Right renal pelvis (tissue), 4 donors: Measurements from ENCODE around the gene CPB1. TPM values are rescaled to one million over a fixed set of nuclear protein-coding genes. Genes with fewer than 3 reads are reported as not detected.
A peak's percentile ranks its signal among the peaks of the same experiment; 100 is the strongest.

Source experiments
- DNase-seq, 4 donors: peaks; one replicate each; pipeline ENCODE4 v3.0.0-alpha.2; 2013; ENCODE audit warnings: low read depth in 4 of 4, low spot score in 3 of 4, missing footprints in 1 of 4
- polyA plus RNA-seq, 4 donors: library from polyadenylated mRNA; unstranded; fragments of 120-200 nt; gene quantifications; one replicate each; pipeline ENCODE4 v1.2.1, GENCODE V29; 2013; ENCODE audit not compliant: insufficient read length in 4 of 4

CPB1 gene
- polyA plus RNA-seq, 4 donors, result 0.58 to 0.86 (median 0.60) TPM

DNA sequence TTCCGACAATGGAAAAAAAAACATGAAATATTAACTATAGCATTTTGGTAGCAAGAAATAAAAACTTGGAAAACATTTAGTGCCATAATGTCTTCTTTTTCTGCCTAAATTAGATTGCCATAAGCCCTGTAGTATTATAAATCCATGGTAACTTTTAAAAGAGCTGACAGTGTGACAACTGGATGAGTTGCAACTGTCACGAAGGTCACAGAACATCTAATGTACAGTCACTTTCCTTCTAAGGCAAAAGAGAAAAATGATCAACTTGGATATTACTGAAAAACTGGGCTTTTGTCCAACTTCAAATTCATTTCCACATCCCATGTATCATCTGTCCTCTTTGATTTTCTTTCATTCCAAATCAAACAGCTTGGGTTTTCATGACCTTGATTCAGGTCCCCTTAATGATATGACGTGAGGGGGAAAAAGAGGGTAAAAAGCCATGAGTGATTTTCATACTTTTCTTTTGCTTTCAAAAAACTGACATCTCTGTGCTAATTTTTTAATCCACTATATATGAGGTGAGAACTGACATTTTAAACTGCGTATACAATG is 602 bp downstream of the CPB1 start:
- no peak for DNase-seq

DNA sequence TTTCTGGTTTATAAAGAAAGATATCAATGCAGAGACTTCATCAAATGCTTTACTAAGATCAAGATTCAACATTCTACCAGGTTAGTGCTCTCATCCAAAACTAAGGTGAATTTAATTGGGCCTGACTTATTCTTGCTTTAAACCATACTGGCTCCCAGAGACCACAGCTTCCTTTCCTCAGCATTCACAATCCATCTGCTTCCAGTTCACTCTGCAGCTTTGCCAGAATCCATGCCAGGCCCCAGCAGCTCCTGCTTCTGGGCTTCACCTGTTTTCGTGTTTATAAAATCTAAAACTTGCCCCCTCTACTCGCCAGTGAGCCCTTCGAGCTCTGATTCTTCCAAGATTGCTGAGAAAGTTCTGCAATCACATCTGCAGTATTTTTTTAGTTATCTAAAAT is 2.3 kb downstream of the CPB1 start:
- no peak for DNase-seq

DNA sequence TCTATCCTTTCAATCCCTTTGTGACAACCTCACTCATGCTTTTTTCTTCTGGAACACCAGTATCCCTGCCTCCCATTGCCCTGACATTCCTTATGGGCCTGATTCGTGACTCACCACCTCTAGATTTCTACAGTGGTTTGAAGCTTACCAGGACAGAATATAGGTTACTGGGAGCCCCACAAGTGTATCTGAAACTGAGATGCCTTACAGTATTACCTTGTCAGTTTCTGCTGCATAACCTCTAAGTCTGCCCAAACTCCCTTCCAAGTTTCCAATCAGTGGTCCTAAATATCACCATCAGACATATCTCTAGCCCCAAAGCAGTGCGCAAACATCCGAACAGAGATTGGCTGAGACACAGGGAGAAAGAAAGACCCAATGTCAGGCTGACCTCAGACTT is 5.6 kb downstream of the CPB1 start:
- DNase-seq, result no peak

DNA sequence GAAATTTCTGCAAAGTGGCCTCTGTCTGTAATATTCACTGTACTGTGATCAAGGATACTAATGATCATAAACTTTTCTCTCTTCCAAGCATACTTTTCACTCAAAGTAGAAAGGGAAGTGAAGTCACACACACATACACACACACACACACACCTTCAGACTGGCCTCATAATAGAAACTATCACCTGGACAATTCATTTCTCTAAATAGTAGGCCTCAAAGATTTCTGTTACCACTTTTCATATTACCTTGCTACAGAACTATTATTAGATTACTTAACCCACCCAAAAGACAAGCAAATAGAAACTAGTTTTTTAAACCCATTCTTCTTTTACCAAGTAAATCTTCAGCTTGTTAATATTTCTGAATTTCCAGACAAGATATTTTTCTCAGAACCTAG is 12.2 kb downstream of the CPB1 start:
- DNase-seq, result no peak

DNA sequence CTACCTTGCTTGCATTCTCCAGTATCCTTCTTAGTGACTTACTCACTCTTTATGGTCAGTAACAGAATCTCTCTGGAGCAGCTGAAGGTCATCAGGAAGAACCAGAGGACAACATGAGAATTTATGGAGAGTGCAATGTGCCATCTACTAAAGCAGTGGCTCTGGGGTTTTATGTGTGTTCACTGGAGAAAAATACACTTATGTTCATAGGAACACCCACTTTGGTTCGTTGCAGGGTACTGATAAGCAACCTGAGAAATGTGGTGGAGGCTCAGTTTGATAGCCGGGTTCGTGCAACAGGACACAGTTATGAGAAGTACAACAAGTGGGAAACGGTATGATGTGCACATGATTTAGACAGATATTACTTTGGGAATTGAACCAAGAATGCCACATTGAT is 12.8 kb downstream of the CPB1 start:
- DNase-seq, result no peak

DNA sequence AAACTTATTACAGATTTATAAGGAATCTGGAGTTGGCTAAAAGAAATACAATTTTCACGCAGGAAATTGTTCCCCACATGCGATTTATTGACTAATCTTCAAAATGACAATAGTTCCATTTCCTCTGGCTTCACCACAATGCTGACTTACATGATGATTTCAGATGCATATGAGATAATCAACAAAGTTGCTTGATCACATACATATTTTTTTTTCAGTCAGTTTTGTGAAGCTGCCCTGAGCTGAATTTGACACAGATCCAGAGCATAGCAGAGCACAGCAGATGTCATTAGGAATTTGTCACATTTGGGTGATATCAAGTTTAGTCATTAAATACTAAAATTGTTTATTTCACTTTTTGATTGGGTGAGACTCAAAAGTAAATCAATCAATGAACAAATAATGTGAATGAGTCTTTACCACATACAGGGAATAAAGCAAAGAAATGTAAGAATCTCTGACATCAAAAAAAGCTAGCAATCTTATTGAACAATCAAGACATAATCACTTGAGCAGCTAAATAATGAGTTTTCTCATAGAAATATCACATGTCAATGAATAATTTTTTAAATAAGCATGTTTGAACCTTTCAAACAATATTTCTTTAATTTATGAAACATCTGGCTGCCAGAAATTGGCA is 18.3 kb downstream of the CPB1 start:
- DNase-seq, result no peak

DNA sequence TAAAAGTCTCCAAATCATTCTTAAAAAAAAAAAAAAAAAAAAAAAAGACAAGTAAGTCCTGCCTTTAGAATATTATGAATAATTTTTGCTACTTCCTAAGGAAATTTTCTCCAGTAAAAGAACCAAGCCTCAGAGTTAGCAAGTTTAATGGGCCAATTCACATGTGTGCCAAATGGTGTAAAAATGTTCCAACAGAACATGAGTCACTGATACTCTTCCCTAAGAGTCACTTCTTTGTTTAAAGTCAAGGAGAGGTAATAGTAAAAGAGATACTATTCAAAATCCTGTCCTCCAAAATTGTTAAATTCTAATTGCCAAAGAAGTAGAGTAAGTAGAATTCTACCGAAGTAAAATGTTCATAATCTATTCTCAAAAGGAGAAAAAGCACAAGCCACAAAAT is 19.7 kb downstream of the CPB1 start:
- no peak for DNase-seq

DNA sequence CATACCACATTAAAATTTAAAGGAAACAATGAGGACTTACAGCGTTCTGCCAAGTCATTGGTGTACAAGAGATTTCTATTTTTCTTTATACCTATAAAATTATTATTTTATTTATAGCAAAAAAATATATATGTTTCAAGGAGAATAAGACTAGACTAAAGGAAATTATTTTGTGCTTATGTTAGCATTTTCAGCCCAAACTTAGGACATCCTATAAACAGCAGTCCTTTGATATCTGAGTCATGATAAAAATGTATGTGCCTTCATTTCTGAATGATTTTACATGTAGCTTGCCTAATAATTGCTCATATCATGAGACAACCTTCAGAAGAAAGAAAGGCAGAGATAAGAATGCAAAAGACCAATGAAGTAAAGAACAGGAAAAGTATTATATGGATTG is 20.8 kb downstream of the CPB1 start:
- no peak for DNase-seq

DNA sequence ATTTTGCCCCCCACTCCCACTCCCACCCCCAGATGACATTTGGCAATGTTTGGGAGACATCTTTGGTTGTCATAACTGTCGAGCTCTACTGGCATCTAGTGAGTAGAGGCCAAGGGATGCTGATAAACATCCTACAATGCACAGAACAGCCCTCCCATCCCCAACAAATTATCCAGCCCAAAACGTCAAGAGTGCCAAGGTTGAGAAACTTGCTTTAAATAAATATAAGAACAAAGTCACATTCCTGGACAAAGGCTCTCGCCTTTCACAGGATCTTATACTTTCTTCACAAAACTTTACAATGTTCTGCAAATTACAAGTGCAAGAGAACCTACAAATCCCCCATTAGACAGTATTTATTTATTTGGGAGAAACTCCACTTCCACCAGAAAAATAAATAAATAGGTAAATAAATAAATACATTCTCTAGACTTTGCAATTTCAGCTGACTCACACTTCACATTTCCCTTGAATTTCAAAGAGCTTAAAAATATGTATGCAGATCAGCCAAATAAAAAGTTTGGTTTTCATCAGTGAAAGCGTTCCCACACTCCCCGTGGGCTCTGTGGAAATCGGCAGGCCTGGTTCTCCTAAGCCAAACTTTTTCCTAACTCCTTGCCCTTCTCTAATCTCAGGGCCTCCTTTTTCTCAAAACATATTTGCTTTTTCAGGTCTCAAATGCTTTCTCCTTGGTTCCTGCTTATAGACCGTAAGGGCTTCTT is 24.8 kb downstream of the CPB1 start:
- DNase-seq, result no peak

DNA sequence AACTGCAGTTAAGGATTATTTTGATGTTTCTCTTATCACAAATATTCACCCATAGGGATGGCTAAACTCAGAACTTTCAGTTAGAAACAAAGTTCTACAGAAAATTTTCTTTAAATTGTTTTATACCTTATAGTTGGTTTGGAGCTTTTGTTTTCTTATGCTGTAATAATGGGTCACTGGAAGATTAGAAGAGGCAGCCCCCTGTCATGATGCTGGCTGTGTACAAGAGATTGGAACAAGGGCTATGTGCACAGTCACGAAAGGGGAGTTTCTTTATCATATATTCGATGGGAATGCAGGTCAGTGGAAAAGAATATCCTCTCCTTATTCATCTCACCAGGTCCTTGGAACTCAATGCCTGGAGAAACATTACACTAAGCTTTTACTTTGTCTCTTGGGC is 25.5 kb downstream of the CPB1 start:
- no peak for DNase-seq

DNA sequence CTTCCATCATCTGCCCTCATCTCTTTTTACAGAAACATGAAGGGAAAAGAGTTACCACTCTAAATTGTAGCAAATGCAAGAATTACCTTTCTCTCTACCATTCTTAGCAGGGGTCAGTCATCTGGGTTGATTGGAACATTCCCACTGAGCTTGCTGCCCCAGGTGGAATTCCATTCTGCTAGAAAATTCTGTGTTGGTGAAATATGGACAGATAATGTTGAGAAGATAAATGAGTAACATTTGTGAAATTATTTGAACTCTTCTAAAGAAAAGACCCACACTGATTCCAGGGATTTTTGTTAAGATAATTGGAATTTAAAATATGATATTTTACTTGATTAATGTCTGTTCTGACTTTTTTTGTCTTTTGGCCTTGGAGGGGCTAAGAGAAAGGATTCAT is 26.4 kb downstream of the CPB1 start:
- no peak for DNase-seq

DNA sequence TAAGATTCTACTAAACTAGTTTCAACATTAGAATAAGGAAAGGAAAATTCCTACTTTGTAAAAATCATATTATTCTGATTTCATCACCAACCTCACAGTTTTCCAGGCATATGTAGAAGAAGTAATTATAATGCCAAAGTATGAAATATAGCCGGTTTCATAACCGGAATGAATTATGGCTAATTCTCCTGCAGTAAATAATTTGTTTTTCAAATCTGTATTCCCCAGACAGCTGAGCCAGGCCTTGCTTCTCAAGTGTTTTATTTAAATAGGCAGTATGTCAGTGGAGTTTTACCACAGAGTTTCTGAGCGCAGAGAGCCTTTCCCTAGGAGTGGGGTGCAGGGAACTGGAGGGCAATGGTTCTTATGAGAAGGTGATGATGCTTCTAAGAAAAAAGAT is 28.8 kb downstream of the CPB1 start:
- no peak for DNase-seq

DNA sequence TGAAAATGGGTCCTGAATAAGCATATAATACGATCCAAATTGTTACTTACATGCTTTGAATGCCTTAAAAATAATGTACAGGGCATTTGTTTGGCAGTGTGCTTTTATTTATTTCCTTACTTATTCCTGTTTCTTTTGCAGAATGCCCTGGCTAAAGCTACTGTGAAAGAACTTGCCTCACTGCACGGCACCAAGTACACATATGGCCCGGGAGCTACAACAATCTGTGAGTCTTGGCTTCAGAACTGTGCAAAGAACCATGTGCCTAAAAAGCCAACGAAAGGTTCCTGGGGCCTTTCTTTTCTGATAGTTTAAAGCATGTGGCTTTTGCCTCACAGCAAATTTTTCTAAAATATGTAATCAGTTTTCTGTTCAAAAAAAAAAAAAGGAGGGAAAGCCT is 29.7 kb downstream of the CPB1 start:
- no peak for DNase-seq

DNA sequence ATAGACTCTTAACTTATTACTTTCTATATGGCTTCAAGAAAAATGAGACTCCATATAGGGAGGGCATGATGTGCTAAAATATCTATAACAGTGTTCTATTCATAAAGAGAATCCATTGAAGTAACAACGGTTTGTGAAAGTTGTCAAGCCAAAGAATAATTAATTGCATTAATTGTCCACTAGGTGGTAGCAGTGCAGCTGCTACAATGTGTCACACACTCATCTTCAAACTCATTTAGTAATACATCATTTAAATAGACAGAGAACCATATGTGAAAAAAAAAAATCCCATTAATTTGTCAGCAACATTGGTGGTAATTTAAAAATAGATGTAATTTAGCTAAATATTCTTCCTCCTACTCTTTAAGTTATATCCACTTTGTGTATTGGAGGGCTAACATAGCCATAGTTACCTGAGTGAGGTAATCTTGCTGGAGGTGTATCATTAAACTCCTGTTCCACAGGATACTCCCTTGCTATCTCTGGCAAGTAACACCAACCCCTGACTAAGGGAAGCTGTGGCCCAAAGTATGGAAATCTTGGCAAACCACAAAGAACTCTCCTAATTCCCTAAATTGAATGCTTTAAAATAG is 33.8 kb downstream of the CPB1 start:
- peak in 1 of 4 donors; percentile 18 for DNase-seq

DNA sequence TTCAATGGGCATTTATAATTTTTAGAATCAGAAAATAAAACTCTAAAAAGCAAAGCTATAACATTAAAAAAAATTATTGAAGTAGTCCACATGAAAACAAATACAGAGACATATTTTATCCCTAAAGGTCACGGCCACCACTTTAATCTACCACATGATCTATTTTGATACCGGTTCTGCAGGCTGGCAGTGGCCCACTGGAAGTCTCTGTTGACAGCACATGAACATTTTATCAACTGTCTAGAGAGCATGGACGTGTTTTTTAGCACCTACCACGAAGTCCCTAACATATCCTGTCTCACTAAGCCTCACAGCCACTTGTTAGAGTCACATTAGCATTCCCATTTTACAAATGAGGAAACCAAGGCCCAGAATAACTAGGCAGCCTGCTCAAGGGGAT is 35.7 kb downstream of the CPB1 start:
- no peak for DNase-seq

DNA sequence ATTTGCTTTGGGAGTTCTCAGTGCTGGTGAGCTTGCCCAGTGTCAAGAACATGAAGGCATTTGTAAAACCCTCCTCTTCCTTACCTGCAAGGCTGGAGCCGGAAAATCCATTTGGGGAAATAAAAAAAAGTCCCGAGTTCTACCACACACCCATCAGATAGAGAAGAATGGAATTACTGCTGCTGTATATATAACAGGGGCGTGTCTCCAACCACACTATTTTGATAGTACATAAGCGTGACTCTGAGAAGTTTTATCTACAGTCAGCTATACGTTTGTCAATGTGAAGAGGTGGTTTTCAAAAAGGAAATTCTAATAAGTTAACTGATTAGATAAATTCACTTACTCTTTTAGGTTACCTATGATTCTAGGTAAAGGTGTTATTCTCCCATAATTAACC is 36.2 kb downstream of the CPB1 start:
- DNase-seq, result no peak

DNA sequence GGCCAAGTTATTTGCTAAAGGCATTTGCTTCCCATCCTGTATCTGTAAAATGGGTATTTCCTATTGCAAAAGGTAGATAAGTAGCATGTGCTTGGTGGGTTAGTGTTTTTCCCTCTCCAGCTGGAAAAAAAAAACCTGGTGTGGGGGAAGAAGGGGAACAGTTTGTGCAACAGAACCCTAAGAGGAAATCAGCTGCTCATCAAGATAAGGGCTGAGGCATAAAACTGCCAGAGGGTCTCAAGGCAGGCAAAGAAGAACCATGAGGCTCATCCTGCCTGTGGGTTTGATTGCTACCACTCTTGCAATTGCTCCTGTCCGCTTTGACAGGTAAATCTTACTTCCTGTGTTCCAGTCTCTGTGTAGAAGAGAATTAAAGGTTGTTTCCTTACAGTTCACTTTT is 37.4 kb downstream of the CPB1 start, which contains the start of gene CPA3:
Gene CPA3, plus strand, starts transcription at position 248 of the 400 bp plus-strand sequence. Its CDS starts 12 bp downstream, at position 260.
- no peak for DNase-seq

DNA sequence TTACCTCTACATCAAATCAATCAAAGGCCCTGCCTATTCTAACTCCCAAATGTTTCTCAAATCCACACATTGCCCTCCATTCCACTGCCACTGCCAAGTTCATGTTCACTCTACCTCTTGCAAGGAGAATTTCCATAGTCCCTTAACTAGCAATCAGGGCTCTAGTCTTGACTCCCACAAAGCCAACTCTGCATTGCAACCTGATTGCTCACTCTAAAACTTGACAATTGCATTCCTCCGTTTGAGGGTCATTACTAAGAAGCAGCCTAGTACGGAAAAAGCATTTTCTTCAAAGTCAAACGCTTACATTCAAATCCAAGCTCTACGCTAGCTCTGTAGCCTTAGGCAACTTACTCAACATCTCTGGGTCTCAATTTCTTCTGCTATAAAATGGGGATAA is 38.6 kb downstream of the CPB1 start:
- DNase-seq, result no peak

DNA sequence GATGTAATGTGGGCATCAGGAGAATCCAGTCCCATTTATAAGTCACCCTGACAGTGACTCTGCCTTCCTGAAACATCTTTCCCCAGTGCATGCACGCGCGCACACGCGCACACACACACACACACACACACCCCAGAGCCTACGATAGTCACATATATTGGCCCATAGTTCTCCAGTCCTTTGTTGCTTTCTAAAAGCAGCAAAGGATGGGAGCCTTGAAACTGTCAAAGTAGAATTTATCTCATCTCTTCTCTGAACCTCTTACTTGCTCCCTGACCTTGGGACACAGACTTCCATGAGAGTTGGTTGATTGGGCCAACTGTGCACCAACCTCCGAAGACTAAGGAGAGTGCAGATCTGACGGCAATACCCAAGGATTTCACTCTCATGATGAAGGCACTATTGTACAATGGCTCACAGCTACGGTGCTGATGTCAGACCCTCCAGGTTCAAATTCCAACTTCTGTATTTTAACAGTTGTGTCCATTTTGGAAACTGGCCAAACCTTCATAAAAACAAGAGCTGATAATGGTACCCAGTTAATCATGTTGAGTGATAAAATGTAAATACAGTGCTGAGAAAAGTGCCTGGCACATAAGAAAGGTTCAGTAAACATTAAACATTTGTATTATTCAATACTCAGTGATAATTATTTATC is 45.8 kb downstream of the CPB1 start:
- no peak for DNase-seq

DNA sequence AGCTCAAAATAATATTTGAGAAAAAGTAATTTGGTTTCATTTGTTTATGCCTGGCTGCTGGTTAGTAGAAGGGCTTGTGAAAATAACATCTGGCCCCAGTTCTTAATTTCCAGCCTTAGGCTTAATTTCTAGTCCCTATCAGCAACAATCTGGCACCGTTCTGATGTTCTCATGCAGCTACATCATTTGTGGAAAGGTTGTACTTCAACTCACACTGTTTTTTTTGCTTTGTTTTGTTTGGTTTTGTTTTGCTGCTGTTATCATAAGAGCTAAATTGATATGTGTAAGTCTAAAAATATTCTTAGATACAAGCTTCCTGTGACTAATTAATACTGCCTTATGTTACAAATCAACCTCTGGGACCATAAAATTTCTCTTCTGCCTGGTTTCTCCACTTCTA is 46.4 kb downstream of the CPB1 start:
- no peak for DNase-seq

DNA sequence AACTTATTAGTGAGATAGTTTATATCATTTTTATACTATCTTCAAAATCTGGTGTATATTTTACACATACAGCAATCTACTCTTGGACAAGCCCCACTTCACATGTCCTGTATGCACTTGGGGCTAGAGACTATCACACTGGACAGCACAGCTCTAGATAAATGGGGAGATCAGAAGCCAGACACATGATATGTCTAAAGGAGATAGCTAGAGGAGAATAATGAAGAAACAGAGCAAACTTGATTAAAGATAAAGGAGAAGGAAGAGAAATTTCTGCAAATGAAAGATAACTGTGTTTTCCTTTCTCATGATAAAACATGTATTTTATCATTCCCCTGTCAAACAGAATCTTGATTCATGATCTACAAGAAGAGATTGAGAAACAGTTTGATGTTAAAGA is 50.5 kb downstream of the CPB1 start:
- DNase-seq, result no peak
